Measurements from ENCODE around the gene MEIOSIN. TPM values are rescaled to one million over a fixed set of nuclear protein-coding genes. Genes with fewer than 3 reads are reported as not detected.
A peak's percentile ranks its signal among the peaks of the same experiment; 100 is the strongest.
"Not testable (repeated sequence)": the region's sequence is repeated elsewhere in the genome, so short reads cannot be mapped to it uniquely, and the experiment has no call there.

MEIOSIN gene
- total RNA-seq, 1 experiment from 2014 or later: not detected

GRCh38 chr19:45789035-45789786, 56.0 kb downstream of the MEIOSIN start:
- H3K4me3 ChIP-seq (ENCODE audit: insufficient read depth, low read depth, low read length): no peak overlapping the region
- peaks cover 13% of the 10 kb centered on the region for H3K36me3 ChIP-seq (replicated peaks; ENCODE audit: control insufficient read depth, insufficient read depth, low read length)
- no peak for DNase-seq
- no peaks in the 10 kb centered on the region for H3K27me3 ChIP-seq (ENCODE audit: control insufficient read depth, insufficient read depth, low read length)

- Histone ChIP-seq H3K36me3 (replicated peaks; ENCODE audit: control insufficient read depth, insufficient read depth, low read length) (peaks cover 13% of the 10 kb centered on the region), H3K4me3 (ENCODE audit: insufficient read depth, low read depth, low read length) (no peak overlapping the region; the same call in 1 of the 2 replicates), H3K27me3 (ENCODE audit: control insufficient read depth, insufficient read depth, low read length) (no peaks in the 10 kb centered on the region)
- DNase-seq: no peak
Observed at GRCh38 chr19:45790942-45791341, 57.7 kb downstream of the MEIOSIN start.

- Histone ChIP-seq H3K36me3 (replicated peaks; ENCODE audit: control insufficient read depth, insufficient read depth, low read length) (peaks cover 13% of the 10 kb centered on the region), H3K27me3 (ENCODE audit: control insufficient read depth, insufficient read depth, low read length) (no peaks in the 10 kb centered on the region), H3K4me3 (ENCODE audit: insufficient read depth, low read depth, low read length) (peak overlapping the region; percentile 81)
- DNase-seq: no peak
Observed at GRCh38 chr19:45791744-45792469, 58.7 kb downstream of the MEIOSIN start.

GRCh38 chr19:45792470-45793177, 59.4 kb downstream of the MEIOSIN start, which contains the start of gene DMWD:
Gene DMWD (minus strand): TSS chr19:45792845. CDS start chr19:45792756, 89 bp downstream.
- DNase-seq: peak; percentile 99
- peaks cover 11% of the 10 kb centered on the region for H3K36me3 ChIP-seq (replicated peaks; ENCODE audit: control insufficient read depth, insufficient read depth, low read length)
- H3K27me3 ChIP-seq (ENCODE audit: control insufficient read depth, insufficient read depth, low read length): no peaks in the 10 kb centered on the region
- peak within 1 kb of the TSS; percentile 81 for H3K4me3 ChIP-seq (ENCODE audit: insufficient read depth, low read depth, low read length)

GRCh38 chr19:45793178-45793564, 59.9 kb downstream of the MEIOSIN start:
- Histone ChIP-seq H3K36me3 (replicated peaks; ENCODE audit: control insufficient read depth, insufficient read depth, low read length) (peaks cover 11% of the 10 kb centered on the region), H3K27me3 (ENCODE audit: control insufficient read depth, insufficient read depth, low read length) (peaks cover 2% of the 10 kb centered on the region), H3K4me3 (ENCODE audit: insufficient read depth, low read depth, low read length) (no peak overlapping the region)
- DNase-seq: no peak

- peaks cover 10% of the 10 kb centered on the region for H3K36me3 ChIP-seq (replicated peaks; ENCODE audit: control insufficient read depth, insufficient read depth, low read length)
- DNase-seq: no peak
- H3K27me3 ChIP-seq (ENCODE audit: control insufficient read depth, insufficient read depth, low read length): peaks cover 2% of the 10 kb centered on the region
- no peak overlapping the region for H3K4me3 ChIP-seq (ENCODE audit: insufficient read depth, low read depth, low read length)
Observed at GRCh38 chr19:45793876-45794275, 60.6 kb downstream of the MEIOSIN start.

GRCh38 chr19:45794627-45795026, 61.4 kb downstream of the MEIOSIN start:
- Histone ChIP-seq H3K36me3 (replicated peaks; ENCODE audit: control insufficient read depth, insufficient read depth, low read length) (peaks cover 4% of the 10 kb centered on the region), H3K4me3 (ENCODE audit: insufficient read depth, low read depth, low read length) (no peak overlapping the region), H3K27me3 (ENCODE audit: control insufficient read depth, insufficient read depth, low read length) (peaks cover 2% of the 10 kb centered on the region)
- no peak for DNase-seq

- peaks cover 2% of the 10 kb centered on the region for H3K27me3 ChIP-seq (ENCODE audit: control insufficient read depth, insufficient read depth, low read length)
- no peaks in the 10 kb centered on the region for H3K36me3 ChIP-seq (replicated peaks; ENCODE audit: control insufficient read depth, insufficient read depth, low read length)
- H3K4me3 ChIP-seq (ENCODE audit: insufficient read depth, low read depth, low read length): no peak overlapping the region
- peak; percentile 94 for DNase-seq
Observed at GRCh38 chr19:45798995-45799517, 65.8 kb downstream of the MEIOSIN start.

- H3K36me3 ChIP-seq (replicated peaks; ENCODE audit: control insufficient read depth, insufficient read depth, low read length); H3K27me3 ChIP-seq (ENCODE audit: control insufficient read depth, insufficient read depth, low read length); DNase-seq: not testable (repeated sequence)
Observed at GRCh38 chr19:45799541-45799940, 66.3 kb downstream of the MEIOSIN start.

GRCh38 chr19:45800070-45800553, 66.9 kb downstream of the MEIOSIN start:
- Histone ChIP-seq H3K36me3 (replicated peaks; ENCODE audit: control insufficient read depth, insufficient read depth, low read length) (no peaks in the 10 kb centered on the region), H3K27me3 (ENCODE audit: control insufficient read depth, insufficient read depth, low read length) (peaks cover 2% of the 10 kb centered on the region), H3K4me3 (ENCODE audit: insufficient read depth, low read depth, low read length) (no peak overlapping the region)
- DNase-seq: peak; percentile 40

More at GRCh38 chr19:45799541-45799940, 66.3 kb downstream of the MEIOSIN start:
- not testable (repeated sequence) for H3K4me3 ChIP-seq (ENCODE audit: insufficient read depth, low read depth, low read length)

- no peak overlapping the region for H3K4me3 ChIP-seq (ENCODE audit: insufficient read depth, low read depth, low read length)
- no peak for DNase-seq
- no peaks in the 10 kb centered on the region for H3K36me3 ChIP-seq (replicated peaks; ENCODE audit: control insufficient read depth, insufficient read depth, low read length)
- peaks cover 2% of the 10 kb centered on the region for H3K27me3 ChIP-seq (ENCODE audit: control insufficient read depth, insufficient read depth, low read length)
Observed at GRCh38 chr19:45801603-45802175, 68.5 kb downstream of the MEIOSIN start.

GRCh38 chr19:45804140-45804958, 71.1 kb downstream of the MEIOSIN start:
- Histone ChIP-seq H3K4me3 (ENCODE audit: insufficient read depth, low read depth, low read length) (no peak overlapping the region), H3K27me3 (ENCODE audit: control insufficient read depth, insufficient read depth, low read length) (no peaks in the 10 kb centered on the region), H3K36me3 (replicated peaks; ENCODE audit: control insufficient read depth, insufficient read depth, low read length) (no peaks in the 10 kb centered on the region)
- DNase-seq: no peak

- H3K36me3 ChIP-seq (replicated peaks; ENCODE audit: control insufficient read depth, insufficient read depth, low read length): no peaks in the 10 kb centered on the region
- no peak overlapping the region for H3K4me3 ChIP-seq (ENCODE audit: insufficient read depth, low read depth, low read length)
- DNase-seq: no peak
- no peaks in the 10 kb centered on the region for H3K27me3 ChIP-seq (ENCODE audit: control insufficient read depth, insufficient read depth, low read length)
Observed at GRCh38 chr19:45804959-45805230, 71.7 kb downstream of the MEIOSIN start.

Measured in H7 (cell line).